GM21515 (cell line): ENCODE data around the gene CDK15.

Experiments used
- ATAC-seq: cut with Tn5 transposase; IDR thresholded peaks from one replicate; pipeline ENCODE4 v1.9.1; 2021; ENCODE audit not compliant: unreplicated experiment

The CDK15 gene

DNA sequence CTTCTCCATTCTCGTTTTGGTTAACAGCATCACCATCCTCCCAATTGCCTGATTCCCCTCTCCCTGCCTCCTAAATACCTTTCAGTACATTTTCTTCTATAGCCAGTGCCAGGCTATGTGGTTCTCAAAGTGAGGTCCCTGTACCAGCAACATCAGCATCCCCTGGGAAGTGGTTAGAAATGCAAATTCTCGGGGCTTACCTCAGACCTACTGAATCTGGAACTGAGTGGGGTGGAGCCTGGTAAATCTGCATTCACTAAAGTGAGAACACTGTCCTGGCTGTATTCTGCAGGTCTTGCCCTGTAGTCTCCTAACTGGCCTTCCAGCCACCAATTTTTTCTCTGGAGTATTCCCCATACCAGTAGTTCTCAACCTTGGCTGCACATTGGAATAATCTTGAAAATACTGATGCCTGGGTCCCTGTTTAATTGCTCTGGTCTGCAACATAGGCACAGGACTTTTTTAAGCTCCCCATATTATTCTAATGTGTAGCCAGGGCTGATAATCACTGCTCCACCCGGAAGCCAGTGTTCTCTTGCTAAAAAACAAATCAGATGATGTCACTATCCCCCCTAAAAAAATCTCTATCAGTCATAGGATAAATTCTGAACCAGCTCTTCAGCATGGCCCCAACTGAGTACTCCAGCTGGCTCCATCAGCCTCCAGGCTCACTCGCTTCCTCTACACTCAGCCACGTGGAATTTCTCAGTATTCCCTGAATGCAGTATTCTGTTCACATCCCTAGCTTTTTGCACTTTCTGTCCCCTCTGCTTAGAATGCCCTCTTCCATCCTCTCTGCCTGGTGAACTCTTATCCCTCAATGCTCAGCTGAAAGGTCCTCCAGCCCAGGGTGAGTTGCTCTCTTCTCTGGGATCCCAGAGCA is 98.4 kb downstream of the CDK15 start:
- peak; percentile 93 for ATAC-seq

DNA sequence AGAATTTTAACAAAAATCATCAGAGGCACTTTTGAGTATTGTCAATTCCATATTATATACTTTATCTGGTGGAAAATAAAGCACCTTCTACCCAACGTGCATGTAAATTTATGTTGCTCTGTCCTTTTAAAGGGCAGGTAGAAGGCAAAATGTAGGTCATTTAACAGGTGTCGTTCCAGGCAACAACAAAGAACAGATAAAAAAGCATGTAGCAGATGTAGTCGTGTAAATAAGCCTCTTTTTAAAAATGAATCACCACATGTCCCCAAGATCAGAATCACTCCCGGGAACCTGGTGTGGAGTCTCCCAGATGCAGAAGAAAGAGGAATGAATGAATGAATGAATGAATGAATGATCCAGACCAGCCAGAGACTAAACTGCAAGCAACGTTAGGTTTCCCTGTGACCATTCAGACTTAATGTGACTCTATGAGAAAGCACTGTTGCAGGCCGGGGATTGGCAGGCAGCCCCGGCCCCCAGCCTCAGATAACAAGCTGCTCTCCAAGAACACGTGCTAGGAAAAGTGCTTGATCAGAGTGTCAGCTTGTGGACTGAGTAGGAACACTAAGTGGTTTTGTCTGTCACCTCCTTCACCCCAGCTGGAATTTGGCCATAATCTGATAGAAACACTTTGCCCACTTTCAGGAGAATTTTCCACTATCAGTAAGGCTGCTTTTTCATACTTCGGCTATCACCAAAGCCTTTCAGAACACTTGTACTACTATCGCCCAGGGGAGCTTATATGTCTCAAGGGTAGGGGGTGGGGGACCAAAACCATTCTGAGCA is 100.6 kb downstream of the CDK15 start:
- ATAC-seq: no peak

DNA sequence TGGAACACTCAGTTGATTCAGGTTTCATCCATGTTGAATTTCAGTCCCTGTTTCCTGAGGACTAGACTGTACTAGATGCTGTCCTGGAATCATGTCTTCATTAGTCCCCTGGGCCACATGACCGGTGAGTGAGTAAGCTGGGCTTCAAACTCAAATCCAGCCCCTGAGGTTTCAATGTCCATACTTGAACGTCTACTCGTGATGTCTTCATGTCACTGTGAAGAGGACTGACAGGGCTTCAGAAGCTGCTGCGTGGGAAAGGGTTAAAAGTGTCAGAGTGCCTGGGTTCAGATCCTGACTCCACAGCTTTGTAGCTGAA is 101.2 kb downstream of the CDK15 start:
- no peak for ATAC-seq

DNA sequence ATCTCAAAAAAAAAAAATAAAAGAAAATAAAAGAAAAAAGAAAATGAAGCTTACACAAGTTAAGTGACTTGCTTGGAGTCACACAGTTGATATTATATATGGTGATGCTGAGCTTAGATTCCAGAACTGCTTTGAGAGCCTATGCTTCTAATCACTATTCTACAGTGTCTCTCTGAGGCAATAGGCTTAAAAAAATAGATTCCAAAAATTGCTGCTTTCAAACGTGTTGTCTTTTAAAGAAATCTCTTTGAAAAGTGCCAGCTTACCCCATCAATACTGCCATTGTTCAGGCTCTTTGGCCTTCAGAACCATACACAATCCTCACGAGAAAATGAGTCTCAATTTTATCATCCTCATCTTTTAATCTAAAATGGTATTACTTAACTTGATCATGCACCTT is 102.6 kb downstream of the CDK15 start:
- ATAC-seq: no peak

DNA sequence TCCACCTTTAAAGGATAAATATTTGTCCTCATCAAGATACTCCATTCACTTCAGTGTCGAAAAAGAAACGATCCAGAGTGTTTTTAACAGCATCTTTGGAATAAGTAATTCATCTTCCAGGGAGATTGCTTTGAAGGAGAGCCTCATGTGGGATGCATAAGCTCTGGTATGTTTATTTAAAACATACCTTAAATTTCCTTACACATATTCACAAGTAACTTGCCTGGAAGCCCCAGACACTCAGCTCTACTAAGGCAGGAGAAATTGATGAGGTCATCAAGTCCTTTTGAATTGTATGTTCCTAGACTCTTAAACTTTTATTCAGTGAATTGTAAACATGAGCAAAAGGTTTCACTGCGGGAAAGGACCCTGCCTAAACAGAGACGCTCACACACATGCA is 103.0 kb downstream of the CDK15 start:
- peak; percentile 7 for ATAC-seq

DNA sequence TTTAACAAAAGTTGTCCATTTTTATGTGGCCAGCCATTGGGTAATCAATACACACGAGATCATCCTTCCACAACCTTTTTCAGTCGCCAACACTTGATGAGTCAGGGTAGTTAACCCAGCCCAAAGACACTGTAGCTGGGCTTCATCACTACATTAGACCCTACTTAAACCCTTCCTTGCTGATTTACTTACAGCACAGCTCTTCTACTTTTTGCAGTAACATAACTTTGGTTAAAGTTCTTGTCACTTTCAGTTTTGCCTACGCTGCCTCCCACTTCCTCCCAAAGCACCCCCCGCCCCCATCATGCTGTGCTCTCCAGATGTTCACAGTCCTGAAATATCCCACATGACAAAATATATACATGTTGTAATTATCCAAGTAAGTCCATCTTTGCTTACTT is 103.6 kb downstream of the CDK15 start:
- peak; percentile 67 for ATAC-seq

DNA sequence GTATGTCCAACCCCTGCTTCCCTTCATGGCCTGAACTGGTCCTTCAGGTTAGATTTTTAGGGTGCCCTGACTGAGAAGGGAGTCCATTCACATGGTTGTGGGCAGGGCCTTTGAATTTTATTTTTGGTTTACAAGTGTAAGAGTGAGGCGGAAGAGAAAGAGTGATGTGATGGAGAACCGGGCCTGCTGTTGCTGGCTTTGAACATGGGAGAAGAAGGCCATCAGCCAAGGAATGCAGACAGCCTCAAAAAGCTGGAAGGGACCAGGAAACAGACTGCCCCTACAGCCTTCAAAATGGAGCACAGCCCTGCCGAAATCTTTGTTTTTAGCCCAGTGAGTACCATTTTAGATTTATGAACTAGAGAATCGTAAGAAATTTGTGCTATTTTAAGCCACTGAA is 105.0 kb downstream of the CDK15 start:
- ATAC-seq: no peak

DNA sequence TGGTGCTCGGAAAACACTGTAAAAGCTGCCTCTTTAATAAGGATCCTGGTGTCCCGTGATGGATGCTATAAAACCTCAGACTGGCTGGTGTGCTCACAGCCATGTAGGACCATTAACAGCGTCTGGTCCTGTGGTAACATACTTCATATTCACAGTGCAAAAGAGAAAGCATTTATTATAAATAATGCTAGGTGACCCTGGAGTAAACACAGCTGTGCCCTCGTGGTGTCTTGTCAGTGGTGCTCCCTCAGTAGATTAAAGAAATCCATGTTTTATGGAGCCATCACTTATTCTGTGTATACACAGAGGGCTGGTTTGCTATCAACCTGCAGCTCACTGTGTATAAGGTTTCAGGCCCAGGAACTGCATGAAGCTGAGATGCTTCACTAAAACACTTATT is 106.9 kb downstream of the CDK15 start:
- no peak for ATAC-seq

DNA sequence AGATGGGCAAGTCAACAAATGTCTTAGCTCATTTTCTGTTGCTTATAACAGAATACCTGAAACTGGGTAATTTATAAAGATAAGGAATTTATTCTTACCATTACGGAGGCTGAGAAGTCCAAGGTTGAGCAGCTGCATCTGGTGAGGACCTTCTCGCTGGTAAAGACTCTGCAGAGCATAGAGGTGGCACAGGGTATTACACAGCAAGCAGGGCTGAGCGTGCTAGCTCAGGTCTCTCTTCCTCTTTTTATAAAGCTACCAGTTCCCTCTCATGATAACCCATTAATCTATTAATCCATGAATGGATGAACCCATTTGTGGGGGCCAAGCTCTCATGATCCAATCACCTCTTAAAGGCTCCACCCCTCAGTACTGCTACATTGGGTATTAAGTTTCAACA is 109.1 kb downstream of the CDK15 start:
- ATAC-seq: peak; percentile 89

DNA sequence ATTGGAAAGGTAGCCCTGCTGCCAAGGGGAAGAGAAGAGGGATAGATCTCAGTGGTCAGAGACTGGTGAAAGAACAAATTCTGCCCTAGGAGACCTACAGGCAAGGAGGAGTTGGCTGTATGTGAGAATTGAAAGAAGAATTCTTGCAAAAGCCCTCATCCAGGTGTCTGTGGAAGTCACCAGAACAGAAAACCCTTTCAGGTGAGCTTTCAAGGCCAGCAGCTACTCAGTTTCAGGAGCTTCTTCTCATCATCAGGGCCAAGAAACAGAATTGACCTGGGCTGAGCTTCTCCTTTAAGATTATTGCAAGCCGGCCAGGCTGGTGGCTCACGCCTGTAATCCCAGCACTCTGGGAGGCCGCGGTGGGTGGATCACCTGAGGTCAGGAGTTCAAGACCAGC is 110.2 kb downstream of the CDK15 start:
- ATAC-seq: no peak

DNA sequence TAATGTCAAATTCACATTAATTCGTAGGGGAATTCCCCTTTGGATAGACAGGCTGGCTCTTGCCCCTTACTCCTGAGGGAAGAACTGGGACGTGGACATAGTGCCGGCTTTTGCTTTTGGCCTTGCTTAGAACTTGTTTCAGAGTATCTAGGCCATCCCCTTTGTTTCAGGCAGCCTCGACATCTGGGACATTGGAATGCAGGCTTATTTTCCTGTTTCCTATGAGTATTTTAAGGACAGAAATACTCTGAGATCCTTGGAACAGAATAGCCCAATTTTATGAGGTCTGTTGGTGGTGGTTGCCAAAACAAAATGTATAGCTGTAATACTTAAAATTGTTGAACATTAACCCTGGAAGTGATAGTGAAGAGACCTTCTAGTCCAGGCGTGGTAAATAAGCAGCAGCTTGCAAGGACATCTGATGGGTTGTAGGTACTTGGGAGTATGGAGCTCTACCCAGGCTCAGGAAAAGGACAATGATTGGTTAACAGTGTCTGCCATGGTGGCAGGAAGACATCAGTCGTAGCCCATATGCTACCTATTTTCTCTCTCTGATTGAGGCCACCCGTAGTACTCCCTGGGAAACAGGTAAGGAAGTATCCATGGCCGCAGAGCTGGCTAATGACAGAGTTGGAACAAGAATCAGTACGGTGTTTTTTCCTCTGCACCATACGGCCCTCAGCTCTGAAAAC is 112.4 kb downstream of the CDK15 start:
- no peak for ATAC-seq

DNA sequence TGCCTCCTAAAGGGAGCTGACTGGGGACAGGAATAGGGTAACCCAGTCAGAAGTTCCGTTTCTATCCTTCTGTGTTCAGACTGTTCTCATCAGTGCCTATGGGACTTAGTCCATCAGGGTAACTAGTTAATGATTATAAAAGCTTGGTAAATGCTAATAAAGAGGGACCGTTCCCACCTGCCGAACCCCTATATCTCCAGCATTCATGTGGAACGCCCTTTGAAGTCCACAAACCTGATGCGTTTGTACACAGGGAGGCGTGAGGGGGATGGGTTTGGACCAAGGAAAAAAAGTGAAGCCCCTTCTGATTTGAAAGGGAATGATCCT is 112.9 kb downstream of the CDK15 start:
- no peak for ATAC-seq

DNA sequence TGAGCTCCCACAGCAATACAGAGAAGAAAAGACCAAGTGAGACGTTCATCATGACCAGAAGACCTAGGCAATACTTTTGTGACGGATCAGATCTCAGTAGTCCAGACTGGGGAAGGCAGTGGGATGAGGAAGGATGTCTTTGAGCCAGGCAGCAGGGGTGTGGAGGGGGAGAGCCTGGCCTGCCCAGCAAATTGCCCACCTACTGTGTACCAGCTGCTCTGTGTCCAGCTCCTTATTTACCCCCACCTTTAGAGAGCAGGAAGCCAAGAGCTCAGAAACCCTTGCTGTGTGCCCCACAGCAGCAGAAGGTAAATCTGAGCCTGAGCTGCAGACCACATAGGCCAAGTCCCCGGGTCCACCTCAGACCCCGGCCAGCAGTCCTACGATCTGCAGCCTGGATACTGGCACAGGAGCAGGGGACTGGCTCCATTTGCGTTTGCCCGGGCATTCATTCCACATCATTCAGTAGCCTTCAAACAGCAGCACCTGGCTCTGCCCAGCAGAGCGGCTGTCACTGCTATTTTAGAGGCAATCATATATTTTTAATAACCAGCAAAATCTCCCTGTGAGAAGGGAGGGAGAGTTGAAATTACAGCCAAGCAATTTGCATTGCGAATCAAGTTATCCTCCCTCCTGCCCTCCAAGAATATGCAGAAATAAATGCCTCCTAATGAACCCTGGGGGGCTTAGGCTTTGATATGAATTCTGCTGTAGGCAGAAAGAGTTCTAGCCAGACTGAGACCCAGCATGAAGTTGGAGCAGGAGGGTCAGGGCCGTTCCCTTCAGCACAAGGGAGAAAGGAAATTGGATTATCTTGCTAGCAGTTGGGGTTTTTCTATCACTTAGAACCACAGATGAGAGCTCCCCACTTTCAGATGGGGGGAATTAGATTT is 117.3 kb downstream of the CDK15 start:
- ATAC-seq: no peak

DNA sequence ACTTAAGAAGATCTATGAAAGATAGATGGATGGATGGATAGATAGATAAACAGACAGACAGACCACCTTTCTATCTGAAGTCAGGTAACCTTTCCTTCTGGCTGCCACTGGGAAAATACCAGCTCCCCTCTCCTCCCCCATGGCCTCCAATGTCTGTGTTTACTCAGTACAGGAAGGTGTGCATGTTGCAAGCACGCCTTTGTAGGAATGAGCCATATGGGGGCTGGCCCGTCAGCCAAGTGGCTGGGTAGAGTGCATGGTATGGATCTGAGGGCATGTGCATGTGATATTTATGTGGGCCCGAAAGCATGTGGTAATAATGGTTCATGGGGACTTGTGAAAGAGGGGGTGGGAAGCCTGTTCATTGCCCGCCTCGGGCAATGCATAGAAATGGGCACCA is 118.1 kb downstream of the CDK15 start:
- ATAC-seq: no peak

DNA sequence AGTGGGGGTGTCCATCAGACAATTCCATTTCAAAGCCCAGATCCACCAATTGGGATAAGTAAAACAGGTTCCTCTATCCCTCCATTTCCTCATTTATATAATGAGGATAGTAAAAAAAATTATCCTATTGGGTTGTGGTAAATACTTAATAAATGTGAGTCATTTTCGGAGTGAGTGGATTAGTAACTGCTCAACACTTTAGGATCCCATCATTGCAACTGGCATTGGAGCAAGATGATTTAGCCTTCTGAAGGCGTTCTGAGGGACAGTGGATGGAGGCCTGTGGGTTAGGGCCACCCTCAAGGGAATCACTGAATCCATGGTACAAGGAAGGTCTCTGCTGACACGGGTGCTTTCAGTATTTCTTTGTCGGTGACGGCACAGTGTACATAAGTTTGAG is 118.7 kb downstream of the CDK15 start:
- ATAC-seq: no peak

DNA sequence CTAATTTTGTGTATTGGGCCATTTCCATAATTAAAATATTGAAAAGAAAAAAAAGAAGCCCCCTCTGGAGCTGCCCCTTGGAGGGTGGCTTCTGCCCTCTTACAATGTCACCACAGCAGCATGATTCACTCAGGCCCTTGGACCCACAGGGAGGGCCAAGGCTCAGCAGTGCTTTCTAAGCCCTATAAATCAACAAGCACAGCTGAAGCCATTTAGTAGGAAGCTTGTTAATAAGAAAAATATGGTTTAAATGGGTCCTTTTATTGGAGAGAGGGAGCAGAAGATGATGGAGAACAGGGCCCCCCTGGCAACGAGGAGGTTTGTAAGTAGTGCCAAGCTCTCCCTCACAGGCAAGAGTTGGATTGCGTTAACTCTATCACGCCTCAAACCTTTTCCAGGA is 119.7 kb downstream of the CDK15 start:
- ATAC-seq: no peak

DNA sequence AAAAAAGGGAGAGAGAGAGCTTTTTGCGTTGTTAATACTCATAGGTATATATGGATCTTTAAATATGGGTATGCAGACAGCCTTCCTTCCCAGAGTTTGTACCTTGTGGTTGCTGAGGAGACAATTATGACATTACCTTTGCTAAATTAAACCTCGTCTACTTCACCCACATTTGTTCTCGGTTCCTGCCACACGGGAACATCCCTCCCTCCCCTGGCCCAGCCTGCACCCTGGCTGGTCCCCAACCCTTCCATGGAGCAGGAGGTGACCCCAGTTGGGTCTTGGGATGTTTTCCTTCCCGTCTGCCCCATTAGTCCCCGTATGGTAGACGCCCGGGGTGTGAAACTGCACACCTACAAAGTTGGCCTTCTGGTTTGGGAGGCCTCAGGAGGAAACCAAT is 122.0 kb downstream of the CDK15 start:
- ATAC-seq: no peak

DNA sequence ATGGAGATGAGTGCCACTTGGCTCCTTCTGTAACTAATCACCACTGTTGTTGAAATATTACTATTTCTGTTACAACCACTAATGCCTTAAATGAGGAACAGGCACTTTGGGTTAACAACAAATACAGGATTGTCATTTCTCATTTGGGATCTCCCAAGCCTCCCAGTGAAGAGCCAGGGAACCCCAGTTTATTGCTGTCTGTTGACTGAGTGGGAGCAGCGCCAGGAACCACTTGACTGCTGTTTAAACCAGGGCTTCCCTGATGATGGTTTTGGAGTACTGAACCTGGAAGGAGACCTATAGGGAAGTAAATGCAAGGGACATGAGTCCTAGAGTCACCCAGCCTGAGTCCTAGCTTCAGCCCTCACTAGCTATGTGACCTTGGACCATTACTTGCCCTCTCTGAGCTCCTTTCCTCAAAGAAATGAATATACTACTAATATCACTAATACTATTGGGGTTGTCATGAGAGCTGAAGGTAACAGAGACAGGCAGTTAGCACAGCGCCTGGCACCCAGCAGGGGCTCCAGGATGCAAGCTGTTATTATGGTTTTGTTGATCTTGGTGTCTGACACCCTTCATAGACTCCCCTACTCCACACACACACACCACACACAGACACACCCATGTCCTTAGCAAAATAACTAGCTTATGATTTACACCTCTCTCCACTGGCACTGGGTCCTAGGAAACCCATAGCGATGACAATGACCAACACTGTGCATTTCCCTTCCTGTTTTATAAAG is 123.1 kb downstream of the CDK15 start:
- ATAC-seq: no peak

DNA sequence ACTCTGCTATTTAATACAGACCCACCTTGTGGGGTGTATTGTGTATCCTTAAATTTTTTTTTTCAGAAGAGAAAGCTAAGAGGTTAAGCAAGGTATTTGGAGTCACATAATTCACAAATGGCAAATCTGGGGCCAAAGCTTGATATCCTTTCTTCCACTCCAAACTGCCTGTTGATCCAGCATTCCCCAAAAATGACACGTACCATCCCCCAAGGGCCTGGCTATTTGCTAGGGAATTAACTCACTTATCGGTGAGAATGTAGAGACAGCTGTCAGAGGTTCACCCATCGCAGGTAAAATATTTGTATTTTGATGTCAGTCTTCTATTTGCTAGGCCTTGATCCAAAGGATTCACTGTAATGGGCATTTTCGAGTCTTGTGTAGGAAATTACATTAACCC is 123.7 kb downstream of the CDK15 start:
- ATAC-seq: no peak

DNA sequence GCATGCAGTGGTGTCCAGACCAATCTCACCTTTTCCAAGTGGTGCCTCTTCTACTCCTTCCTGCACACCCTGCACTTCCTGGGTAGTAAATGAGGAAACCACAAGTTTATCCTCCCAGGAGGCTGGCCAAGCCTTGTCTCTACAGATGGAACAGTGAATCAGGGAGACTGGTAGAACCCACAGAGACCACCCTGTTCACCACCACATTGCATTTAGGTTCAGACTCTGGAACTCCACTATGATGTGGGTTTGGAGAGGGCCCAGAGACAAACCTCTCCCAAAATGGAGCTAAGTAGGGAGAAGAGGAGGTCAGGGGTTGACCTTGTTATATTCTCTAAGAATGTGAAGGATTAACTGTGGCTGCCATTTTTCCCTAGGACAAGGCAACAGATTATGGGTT is 124.5 kb downstream of the CDK15 start:
- ATAC-seq: no peak
